Regular cardiac myocyte (primary cell): Measurements from ENCODE around the gene SLC9A1. TPM values are rescaled to one million over a fixed set of nuclear protein-coding genes. Genes with fewer than 3 reads are reported as not detected.

Experiments
- total RNA-seq: library from RNA; depleted of rRNA; stranded (reverse); fragments of >200 nt; gene quantifications from 2 replicates; pipeline ENCODE4 v1.2.3, GENCODE V29; 2014

The SLC9A1 gene
- total RNA-seq = 2.9 and 3.4 TPM in 2 replicates

DNA sequence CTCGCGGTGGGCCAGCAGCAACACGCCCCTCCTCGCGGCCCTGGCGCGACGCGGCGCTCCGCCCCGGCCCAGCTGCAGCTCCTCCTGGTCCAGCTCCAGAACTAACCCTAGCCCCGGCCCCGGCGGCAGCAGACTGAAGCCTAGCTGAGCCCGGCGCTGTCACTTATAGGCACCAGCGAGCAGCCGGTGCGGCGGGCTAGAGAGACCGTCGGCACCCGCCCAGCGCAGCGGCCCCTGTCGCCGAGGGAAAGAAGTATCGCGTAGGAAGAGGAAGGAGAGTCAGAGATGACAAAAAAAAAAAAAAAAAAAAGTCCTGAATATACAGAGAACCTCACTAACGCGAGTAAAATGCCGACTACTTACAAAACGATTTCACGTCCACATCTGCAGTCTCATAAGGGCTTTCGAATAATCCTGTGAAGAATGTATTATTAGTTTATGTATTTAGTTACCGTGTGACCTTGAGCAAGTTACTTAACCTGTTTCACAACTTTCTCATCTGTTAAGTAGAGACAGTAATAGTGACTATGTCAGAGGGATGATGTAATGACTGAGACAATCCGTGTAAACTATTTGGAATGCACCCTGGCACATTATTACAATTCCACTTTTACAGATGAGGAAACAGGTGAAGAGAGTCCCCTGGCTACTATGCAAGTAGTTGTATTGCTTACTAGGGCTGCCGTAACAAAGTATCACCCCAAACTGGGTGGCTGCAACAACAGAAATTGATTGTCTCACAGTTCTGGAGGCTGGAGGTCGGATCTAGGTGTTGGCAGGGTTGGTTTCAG is at the start of gene SLC9A1:
SLC9A1 (minus strand) TSS at position 135 of the 791 bp plus-strand sequence. CDS start 791 bp downstream, outside the sequence.

Other genes starting within 250 kb of the SLC9A1 start
- not detected in 2 replicates for gene NR0B2, start 241.2 kb downstream of the SLC9A1 start, total RNA-seq
- 18.3 and 71.9 TPM in 2 replicates for gene NUDC, start 233.4 kb downstream of the SLC9A1 start, total RNA-seq
- gene KDF1, start 194.7 kb downstream of the SLC9A1 start, total RNA-seq = 0.28 TPM in 1 of 2 replicates, not detected in the other
- gene TRNP1, start 161.4 kb downstream of the SLC9A1 start, total RNA-seq = 12.1 and 17.4 TPM in 2 replicates
- 1.4 and 1.9 TPM in 2 replicates for gene TENT5B, start 142.3 kb downstream of the SLC9A1 start, total RNA-seq
- 19.0 and 21.4 TPM in 2 replicates for gene WDTC1, start 79.5 kb upstream of the SLC9A1 start, total RNA-seq
- 17.1 and 22.6 TPM in 2 replicates for gene TMEM222, start 167.0 kb upstream of the SLC9A1 start, total RNA-seq
- under 0.01 TPM in 1 of 2 replicates, not detected in the other for gene SYTL1, start 186.9 kb upstream of the SLC9A1 start, total RNA-seq
- 8.2 and 17.8 TPM in 2 replicates for gene MAP3K6, start 211.8 kb upstream of the SLC9A1 start, total RNA-seq
- gene FCN3, start 219.7 kb upstream of the SLC9A1 start, total RNA-seq = not detected in 2 replicates
- not detected in 2 replicates for gene CD164L2, start 228.2 kb upstream of the SLC9A1 start, total RNA-seq
- 0.56 and 0.58 TPM in 2 replicates for gene GPR3, start 237.5 kb upstream of the SLC9A1 start, total RNA-seq